Measurements from ENCODE around the gene AJM1. TPM values are rescaled to one million over a fixed set of nuclear protein-coding genes. Genes with fewer than 3 reads are reported as not detected.
A peak's percentile ranks its signal among the peaks of the same experiment; 100 is the strongest.

Gene AJM1
- total RNA-seq, 1 experiment from 2014 or later, result 3.6 TPM

- Mint-ChIP-seq H3K4me1 (ENCODE audit: low read depth, unreplicated experiment) (no peaks in the 10 kb centered on the region), H3K4me3 (ENCODE audit: unreplicated experiment) (no peak overlapping the region), H3K9me3 (ENCODE audit: unreplicated experiment) (no peaks in the 10 kb centered on the region), H3K36me3 (ENCODE audit: insufficient read depth, unreplicated experiment) (peaks cover 78% of the 10 kb centered on the region), H3K27ac (ENCODE audit: unreplicated experiment) (no peak overlapping the region), H3K27me3 (ENCODE audit: insufficient read depth, unreplicated experiment) (no peaks in the 10 kb centered on the region)
- Histone ChIP-seq H3K4me3 (ENCODE audit: low read depth, low read length) (no peak overlapping the region), H3K9me3 (no peaks in the 10 kb centered on the region), H3K27me3 (replicated peaks; ENCODE audit: control insufficient read depth, insufficient read depth, low read length) (no peaks in the 10 kb centered on the region), H3K36me3 (ENCODE audit: control insufficient read depth, insufficient read depth, low read length) (peaks cover 1% of the 10 kb centered on the region; the same call in 1 of the 2 replicates), H3K4me1 (peaks cover 10% of the 10 kb centered on the region)
- intact Hi-C loops (cut with micrococcal nuclease; ENCODE audit: unreplicated experiment), result no loop called here
- no TSS peak for BruUV-seq (replicated peaks)
- CTCF ChIA-PET, result no interaction called here
- no peak for TF ChIP-seq CTCF (IDR thresholded peaks at IDR 0.05; ENCODE audit: insufficient read depth in 1 of 2, low read depth in 1 of 2, low read length in 1 of 2, severe bottlenecking in 1 of 2, unreplicated experiment in 1 of 2)
- DNase-seq, result peak in 1 of 2 experiments; percentile 40
- POLR2A ChIA-PET, result no interaction called here
These were observed 12.0 kb downstream of the AJM1 start for GRCh38 chr9:136854113-136854841.

DNA sequence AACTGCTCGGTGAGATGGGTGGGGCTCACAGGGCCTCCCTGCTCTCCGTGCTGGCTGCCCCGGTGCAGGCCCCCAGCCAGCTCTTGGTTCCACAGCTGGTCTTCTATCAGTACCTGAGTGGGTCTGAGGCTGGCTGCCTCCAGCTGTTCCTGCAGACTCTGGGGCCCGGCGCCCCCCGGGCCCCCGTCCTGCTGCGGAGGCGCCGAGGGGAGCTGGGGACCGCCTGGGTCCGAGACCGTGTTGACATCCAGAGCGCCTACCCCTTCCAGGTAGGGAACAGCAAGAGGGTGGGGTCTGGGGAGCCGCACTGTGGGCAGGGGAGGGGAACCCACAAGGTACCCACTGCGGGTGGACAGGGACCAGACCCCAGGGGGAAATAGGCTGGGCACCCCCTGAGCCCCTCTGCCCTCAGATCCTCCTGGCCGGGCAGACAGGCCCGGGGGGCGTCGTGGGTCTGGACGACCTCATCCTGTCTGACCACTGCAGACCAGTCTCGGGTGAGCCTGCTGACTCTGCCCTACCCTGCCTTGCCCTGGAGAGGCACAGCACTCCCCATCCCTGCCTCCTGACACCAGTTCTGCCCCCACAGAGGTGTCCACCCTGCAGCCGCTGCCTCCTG, 12.7 kb downstream of the AJM1 start:
- Mint-ChIP-seq H3K27me3 (ENCODE audit: insufficient read depth, unreplicated experiment) (no peaks in the 10 kb centered on the region), H3K4me3 (ENCODE audit: unreplicated experiment) (no peak overlapping the region), H3K27ac (ENCODE audit: unreplicated experiment) (no peak overlapping the region), H3K4me1 (ENCODE audit: low read depth, unreplicated experiment) (no peaks in the 10 kb centered on the region), H3K9me3 (ENCODE audit: unreplicated experiment) (no peaks in the 10 kb centered on the region), H3K36me3 (ENCODE audit: insufficient read depth, unreplicated experiment) (peaks cover 78% of the 10 kb centered on the region)
- CTCF ChIA-PET, result no interaction called here
- POLR2A ChIA-PET, result no interaction called here
- peak in 1 of 2 experiments; percentile 36 for DNase-seq
- no peak for TF ChIP-seq CTCF (IDR thresholded peaks at IDR 0.05; ENCODE audit: insufficient read depth in 1 of 2, low read depth in 1 of 2, low read length in 1 of 2, severe bottlenecking in 1 of 2, unreplicated experiment in 1 of 2)
- Histone ChIP-seq H3K4me3 (ENCODE audit: low read depth, low read length) (no peak overlapping the region), H3K4me1 (peaks cover 13% of the 10 kb centered on the region), H3K27me3 (replicated peaks; ENCODE audit: control insufficient read depth, insufficient read depth, low read length) (no peaks in the 10 kb centered on the region), H3K9me3 (no peaks in the 10 kb centered on the region), H3K36me3 (ENCODE audit: control insufficient read depth, insufficient read depth, low read length) (peaks cover 1% of the 10 kb centered on the region; the same call in 1 of the 2 replicates)
- no TSS peak for BruUV-seq (replicated peaks)
- intact Hi-C loops (cut with micrococcal nuclease; ENCODE audit: unreplicated experiment), result no loop called here

GRCh38 chr9:136855461-136856078, 13.3 kb downstream of the AJM1 start:
- Histone ChIP-seq H3K9me3 (no peaks in the 10 kb centered on the region), H3K4me1 (peaks cover 10% of the 10 kb centered on the region), H3K4me3 (ENCODE audit: low read depth, low read length) (no peak overlapping the region), H3K36me3 (ENCODE audit: control insufficient read depth, insufficient read depth, low read length) (peaks cover 1% of the 10 kb centered on the region; the same call in 1 of the 2 replicates), H3K27me3 (replicated peaks; ENCODE audit: control insufficient read depth, insufficient read depth, low read length) (no peaks in the 10 kb centered on the region)
- H3K27ac Mint-ChIP-seq (ENCODE audit: unreplicated experiment), result no peak overlapping the region
- H3K4me1 Mint-ChIP-seq (ENCODE audit: low read depth, unreplicated experiment), result no peaks in the 10 kb centered on the region
- no peak for TF ChIP-seq CTCF (IDR thresholded peaks at IDR 0.05; ENCODE audit: insufficient read depth in 1 of 2, low read depth in 1 of 2, low read length in 1 of 2, severe bottlenecking in 1 of 2, unreplicated experiment in 1 of 2)
- H3K9me3 Mint-ChIP-seq (ENCODE audit: unreplicated experiment), result no peaks in the 10 kb centered on the region
- no peaks in the 10 kb centered on the region for H3K27me3 Mint-ChIP-seq (ENCODE audit: insufficient read depth, unreplicated experiment)
- no peak overlapping the region for H3K4me3 Mint-ChIP-seq (ENCODE audit: unreplicated experiment)
- intact Hi-C loops (cut with micrococcal nuclease; ENCODE audit: unreplicated experiment), result no loop called here
- CTCF ChIA-PET, result no interaction called here
- no TSS peak for BruUV-seq (replicated peaks)
- peaks cover 78% of the 10 kb centered on the region for H3K36me3 Mint-ChIP-seq (ENCODE audit: insufficient read depth, unreplicated experiment)
- POLR2A ChIA-PET, result no interaction called here
- DNase-seq, result peak in 1 of 2 experiments; percentile 34
